GM15510 (cell line): Measurements from ENCODE around the gene FOXO1.

Experiments used
- POLR2A ChIP-seq: IDR thresholded peaks from 3 replicates; pipeline ENCODE4 v1.6.1; 2011; ENCODE audit warnings: borderline replicate concordance; ENCODE audit not compliant: insufficient read length; ENCODE audit errors: extremely low read depth

FOXO1 gene

GRCh38 chr13:40564342-40565001 is 102.0 kb downstream of the FOXO1 start:
- TF ChIP-seq POLR2A = no peak

- TF ChIP-seq POLR2A = no peak
These were observed 102.9 kb downstream of the FOXO1 start for GRCh38 chr13:40563350-40564125.

GRCh38 chr13:40562975-40563349 is 103.5 kb downstream of the FOXO1 start:
- TF ChIP-seq POLR2A = no peak

- no peak for TF ChIP-seq POLR2A
These were observed 106.5 kb downstream of the FOXO1 start for GRCh38 chr13:40559915-40560314.

GRCh38 chr13:40558656-40559055 is 107.8 kb downstream of the FOXO1 start:
- no peak for TF ChIP-seq POLR2A

GRCh38 chr13:40556453-40556852 is 110.0 kb downstream of the FOXO1 start:
- TF ChIP-seq POLR2A = no peak

- TF ChIP-seq POLR2A = no peak
These were observed 113.1 kb downstream of the FOXO1 start for GRCh38 chr13:40553356-40553755.

- TF ChIP-seq POLR2A = no peak
These were observed 113.5 kb downstream of the FOXO1 start for GRCh38 chr13:40552895-40553294.

- no peak for TF ChIP-seq POLR2A
These were observed 116.3 kb downstream of the FOXO1 start for GRCh38 chr13:40550130-40550529.

- no peak for TF ChIP-seq POLR2A
These were observed 116.8 kb downstream of the FOXO1 start for GRCh38 chr13:40549500-40550094.

GRCh38 chr13:40547591-40548315 is 118.7 kb downstream of the FOXO1 start:
- no peak for TF ChIP-seq POLR2A

GRCh38 chr13:40546047-40546446 is 120.4 kb downstream of the FOXO1 start:
- no peak for TF ChIP-seq POLR2A

- TF ChIP-seq POLR2A = no peak
These were observed 126.0 kb downstream of the FOXO1 start for GRCh38 chr13:40540328-40541044.

- no peak for TF ChIP-seq POLR2A
These were observed 126.7 kb downstream of the FOXO1 start for GRCh38 chr13:40539576-40540327.
